ENCODE measurements around the gene BCL2A1.
"Not testable (repeated sequence)": the region's sequence is repeated elsewhere in the genome, so short reads cannot be mapped to it uniquely, and the experiment has no call there.

The BCL2A1 gene

DNA sequence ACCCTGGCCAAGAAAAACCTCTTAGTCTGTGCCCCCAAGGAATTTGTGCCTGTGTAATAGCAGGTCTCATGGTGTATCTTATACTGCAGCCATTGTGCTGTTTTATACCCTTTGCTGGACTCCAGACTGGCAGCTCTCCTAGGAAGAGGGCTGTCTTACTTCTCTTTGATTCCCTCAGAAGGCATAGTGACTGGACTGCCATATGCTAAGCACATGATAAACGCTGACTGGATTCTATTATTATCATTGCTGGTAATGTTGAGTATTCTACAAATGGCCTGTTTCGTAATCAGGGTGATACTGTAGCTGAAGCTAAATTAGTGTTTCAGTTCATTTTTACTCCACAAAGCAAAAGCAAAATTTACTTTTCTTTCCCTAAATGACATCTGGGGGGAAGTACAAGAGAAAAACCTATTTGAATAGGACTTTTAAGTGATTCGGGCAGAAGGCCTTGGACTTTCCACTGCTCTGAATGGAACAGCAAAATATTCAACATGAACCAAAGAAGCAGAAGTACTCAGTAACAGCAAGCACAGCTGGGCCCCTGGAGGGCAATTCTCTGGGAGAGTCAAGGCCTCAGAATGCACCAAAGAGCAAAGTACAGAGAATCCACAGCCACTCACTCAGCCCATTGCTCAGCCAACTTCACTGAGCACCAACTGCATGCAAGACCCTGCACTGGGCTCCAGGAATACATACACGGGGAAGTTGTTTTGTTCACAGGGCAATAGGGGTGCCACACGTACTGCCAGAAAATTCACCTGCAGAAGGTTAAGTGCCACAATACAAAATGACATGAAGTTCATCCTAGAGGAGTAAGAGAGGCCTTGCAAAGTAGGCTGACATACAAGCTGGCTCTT lies 7.9 kb upstream of the BCL2A1 start:
- peaks cover 59% of the 10 kb centered on the region for H3K27me3 Mint-ChIP-seq
- H3K4me1 Mint-ChIP-seq (ENCODE audit: low read depth): peaks cover 57% of the 10 kb centered on the region
- H3K4me3 Mint-ChIP-seq: peak overlapping the region; percentile 10
- H3K9me3 Mint-ChIP-seq: no peaks in the 10 kb centered on the region
- intact Hi-C loops (cut with micrococcal nuclease): loop anchor here (5.0 kb wide), 1 partner anchor 37 kb away; no protein-coding TSS in a partner anchor
- H3K27ac Mint-ChIP-seq: peak overlapping the region; percentile 88
- no peaks in the 10 kb centered on the region for H3K36me3 Mint-ChIP-seq (ENCODE audit: low read depth)

DNA sequence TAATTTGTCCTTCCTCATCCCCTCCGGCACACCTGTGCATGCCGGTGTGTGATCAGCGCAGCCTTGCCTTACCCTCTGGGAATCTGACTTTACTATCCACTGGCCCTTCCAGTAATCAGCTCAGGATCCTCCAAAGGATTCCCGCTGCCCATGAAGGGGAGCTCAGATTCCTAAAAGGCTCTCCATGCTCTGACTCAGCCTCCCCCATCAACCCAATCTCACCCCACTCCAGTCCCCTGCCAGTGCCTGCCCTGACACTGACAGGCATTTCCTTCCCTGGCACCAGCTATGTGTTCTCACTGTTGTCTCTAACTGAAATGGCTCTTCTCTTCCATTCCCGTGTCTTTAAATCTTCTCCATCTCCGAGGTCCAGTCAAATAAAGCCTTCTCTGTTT lies 7.3 kb upstream of the BCL2A1 start:
- Mint-ChIP-seq H3K4me3 (peak overlapping the region; percentile 1), H3K4me1 (ENCODE audit: low read depth) (peaks cover 58% of the 10 kb centered on the region), H3K9me3 (no peaks in the 10 kb centered on the region), H3K27me3 (peaks cover 61% of the 10 kb centered on the region), H3K36me3 (ENCODE audit: low read depth) (no peaks in the 10 kb centered on the region), H3K27ac (peak overlapping the region; percentile 88)
- intact Hi-C loops (cut with micrococcal nuclease): loop anchor here (5.0 kb wide), 1 partner anchor 36 kb away; no protein-coding TSS in a partner anchor

- intact Hi-C loops (cut with micrococcal nuclease): loop anchor here (5.0 kb wide), 1 partner anchor 35 kb away; no protein-coding TSS in a partner anchor
- H3K27me3 Mint-ChIP-seq: peaks cover 62% of the 10 kb centered on the region
- H3K9me3 Mint-ChIP-seq: no peaks in the 10 kb centered on the region
- no peaks in the 10 kb centered on the region for H3K36me3 Mint-ChIP-seq (ENCODE audit: low read depth)
- H3K27ac Mint-ChIP-seq: peak overlapping the region; percentile 88
- H3K4me3 Mint-ChIP-seq: peak overlapping the region; percentile 54
- peaks cover 64% of the 10 kb centered on the region for H3K4me1 Mint-ChIP-seq (ENCODE audit: low read depth)
Measured at GRCh38 chr15:79977431-79978054, 6.5 kb upstream of the BCL2A1 start.

DNA sequence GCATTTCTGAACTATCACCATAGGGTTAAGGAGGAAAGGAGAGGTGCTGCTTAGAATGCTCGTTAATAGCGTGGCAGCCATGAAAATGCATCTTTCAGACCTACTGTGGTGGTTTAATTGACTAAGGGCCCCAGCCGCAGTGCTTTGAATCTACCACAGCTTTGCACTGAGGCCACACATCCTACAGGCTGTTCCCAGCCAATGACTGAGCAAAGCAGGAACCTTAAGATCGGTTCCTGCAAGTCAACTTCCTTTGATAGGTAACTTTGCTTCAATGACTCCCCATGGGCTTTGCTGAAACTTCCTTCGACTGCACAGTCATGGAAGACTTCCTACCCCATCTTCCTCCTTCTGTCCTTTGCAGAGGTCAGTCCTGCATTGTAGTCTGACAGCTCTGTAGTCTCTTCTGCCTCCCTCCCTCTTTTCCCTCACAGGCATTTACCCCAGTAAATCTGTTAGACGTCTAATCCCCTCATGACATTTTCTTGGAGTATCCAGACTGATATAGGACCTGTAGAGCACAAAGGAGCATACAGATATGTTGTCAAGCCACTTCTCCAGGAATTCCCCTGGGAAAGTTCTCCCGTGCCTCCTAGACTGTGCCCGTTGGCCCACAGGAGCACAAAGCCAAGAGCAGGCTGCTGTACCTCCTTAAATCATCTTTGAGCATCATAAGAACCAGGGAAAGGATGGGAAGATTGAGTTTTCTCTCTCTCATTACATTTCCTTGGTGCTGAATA lies 2.6 kb upstream of the BCL2A1 start:
- Mint-ChIP-seq H3K9me3 (no peaks in the 10 kb centered on the region), H3K27ac (no peak overlapping the region), H3K36me3 (ENCODE audit: low read depth) (no peaks in the 10 kb centered on the region), H3K4me3 (no peak overlapping the region), H3K27me3 (peaks cover 61% of the 10 kb centered on the region), H3K4me1 (ENCODE audit: low read depth) (peaks cover 64% of the 10 kb centered on the region)
- intact Hi-C loops (cut with micrococcal nuclease): loop anchor here (5.0 kb wide), 1 partner anchor 41 kb away; no protein-coding TSS in a partner anchor

- Mint-ChIP-seq H3K4me3 (no peak overlapping the region), H3K9me3 (no peaks in the 10 kb centered on the region), H3K36me3 (ENCODE audit: low read depth) (no peaks in the 10 kb centered on the region), H3K27me3 (peaks cover 59% of the 10 kb centered on the region), H3K27ac (no peak overlapping the region), H3K4me1 (ENCODE audit: low read depth) (peaks cover 63% of the 10 kb centered on the region)
- intact Hi-C loops (cut with micrococcal nuclease): loop anchor here (5.0 kb wide), 1 partner anchor 41 kb away; no protein-coding TSS in a partner anchor
Measured at GRCh38 chr15:79972863-79973262, 1.9 kb upstream of the BCL2A1 start.

DNA sequence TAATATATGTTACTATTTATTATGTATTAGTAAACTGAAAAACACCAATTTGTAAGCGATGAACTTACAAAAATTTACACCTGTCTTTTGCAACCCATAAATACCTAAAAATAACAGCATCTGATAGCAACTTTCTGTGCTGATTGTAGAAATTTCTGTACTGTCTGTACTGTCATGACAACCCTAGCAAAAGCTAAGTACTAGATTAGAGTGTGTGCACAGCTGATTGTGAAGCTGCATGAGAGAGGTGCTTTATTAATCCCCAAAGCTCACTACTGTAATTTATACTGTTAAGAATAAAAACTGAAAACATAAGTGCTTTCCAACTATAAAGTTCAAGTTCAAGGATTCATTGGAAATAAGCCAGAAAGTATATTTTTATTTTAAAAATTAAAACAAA lies 815 bp downstream of the BCL2A1 start:
- H3K27me3 Mint-ChIP-seq: peaks cover 55% of the 10 kb centered on the region
- H3K9me3 Mint-ChIP-seq: no peaks in the 10 kb centered on the region
- no peak overlapping the region for H3K4me3 Mint-ChIP-seq
- H3K27ac Mint-ChIP-seq: peak overlapping the region; percentile 65
- no peaks in the 10 kb centered on the region for H3K36me3 Mint-ChIP-seq (ENCODE audit: low read depth)
- H3K4me1 Mint-ChIP-seq (ENCODE audit: low read depth): peaks cover 59% of the 10 kb centered on the region
- intact Hi-C loops (cut with micrococcal nuclease): loop anchor here (5.0 kb wide), 1 partner anchor 38 kb away; no protein-coding TSS in a partner anchor

DNA sequence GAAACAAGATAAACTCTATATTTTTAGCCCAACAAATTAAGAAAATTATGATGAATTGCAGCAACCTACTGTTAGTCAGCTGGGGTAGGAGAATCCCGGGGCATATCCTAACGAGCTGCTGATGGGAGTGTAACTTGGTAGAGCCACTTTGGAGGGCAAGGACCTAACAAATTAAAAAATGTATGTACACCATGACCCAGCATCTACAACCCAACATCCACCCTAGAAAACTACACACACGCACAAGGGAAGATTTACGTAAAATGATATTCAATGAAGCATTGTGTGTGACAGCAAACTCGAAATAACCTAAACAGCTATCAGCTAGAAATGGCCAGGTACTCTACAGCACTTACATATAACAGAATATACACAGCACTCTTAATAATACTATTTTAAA lies 1.9 kb downstream of the BCL2A1 start:
- Mint-ChIP-seq H3K36me3 (ENCODE audit: low read depth) (no peaks in the 10 kb centered on the region), H3K4me3 (no peak overlapping the region), H3K27ac (no peak overlapping the region), H3K9me3 (no peaks in the 10 kb centered on the region), H3K4me1 (ENCODE audit: low read depth) (peaks cover 66% of the 10 kb centered on the region), H3K27me3 (peaks cover 60% of the 10 kb centered on the region)
- intact Hi-C loops (cut with micrococcal nuclease): no loop called here

DNA sequence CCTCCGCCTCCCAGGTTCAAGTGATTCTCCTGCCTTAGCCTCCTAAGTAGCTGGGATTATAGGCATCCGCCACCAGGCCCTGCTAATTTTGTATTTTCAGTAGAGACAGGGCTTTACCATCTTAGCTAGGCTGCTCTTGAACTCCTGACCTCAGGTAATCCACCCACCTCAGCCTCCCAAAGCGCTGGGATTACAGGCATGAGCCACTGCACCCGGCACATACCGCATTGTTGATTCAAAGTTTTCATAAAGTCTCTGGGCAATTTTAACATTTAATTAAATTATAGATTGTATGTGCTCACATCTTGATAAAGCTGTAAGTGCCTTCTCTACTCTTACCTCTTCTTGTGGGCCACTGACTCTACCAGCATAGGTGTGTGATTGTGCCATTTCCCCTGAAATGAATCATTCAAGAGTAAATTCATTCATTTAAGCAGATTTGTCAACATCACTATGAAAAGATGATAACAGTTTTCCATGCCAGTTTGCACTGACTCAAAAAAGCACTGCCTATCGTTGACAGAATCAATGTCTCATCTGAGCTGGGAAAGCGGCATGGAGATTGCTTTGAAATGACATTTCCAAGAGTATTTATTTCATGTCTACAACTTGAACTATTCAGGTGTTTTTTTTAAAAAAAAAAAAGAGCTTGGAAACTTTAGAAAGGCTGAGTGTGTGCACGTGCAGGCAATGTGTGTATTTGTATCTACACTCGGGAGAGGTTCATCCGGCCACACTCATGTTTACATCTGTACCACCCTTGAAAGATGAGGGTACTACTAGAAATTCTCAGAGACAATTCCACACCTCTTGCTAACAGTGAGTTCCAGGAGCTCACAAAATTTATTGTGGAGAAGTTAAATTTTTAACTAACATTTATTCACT lies 3.5 kb downstream of the BCL2A1 start:
- no peaks in the 10 kb centered on the region for H3K36me3 Mint-ChIP-seq (ENCODE audit: low read depth)
- intact Hi-C loops (cut with micrococcal nuclease): no loop called here

GRCh38 chr15:79966634-79967297 lies 4.2 kb downstream of the BCL2A1 start:
- Mint-ChIP-seq H3K36me3 (ENCODE audit: low read depth) (no peaks in the 10 kb centered on the region), H3K27ac (no peak overlapping the region), H3K4me3 (no peak overlapping the region), H3K9me3 (no peaks in the 10 kb centered on the region), H3K4me1 (ENCODE audit: low read depth) (peaks cover 47% of the 10 kb centered on the region), H3K27me3 (peaks cover 36% of the 10 kb centered on the region)
- intact Hi-C loops (cut with micrococcal nuclease): no loop called here

More for the DNA sequence above, 3.5 kb downstream of the BCL2A1 start:
- Mint-ChIP-seq H3K4me3 (no peak overlapping the region), H3K4me1 (ENCODE audit: low read depth) (peaks cover 51% of the 10 kb centered on the region), H3K9me3 (no peaks in the 10 kb centered on the region), H3K27me3 (peaks cover 44% of the 10 kb centered on the region), H3K27ac (no peak overlapping the region)

GRCh38 chr15:79965846-79966630 lies 5.0 kb downstream of the BCL2A1 start:
- Mint-ChIP-seq H3K4me3 (no peak overlapping the region), H3K27ac (no peak overlapping the region), H3K27me3 (peaks cover 31% of the 10 kb centered on the region), H3K36me3 (ENCODE audit: low read depth) (no peaks in the 10 kb centered on the region), H3K4me1 (ENCODE audit: low read depth) (peaks cover 41% of the 10 kb centered on the region), H3K9me3 (no peaks in the 10 kb centered on the region)
- intact Hi-C loops (cut with micrococcal nuclease): no loop called here

DNA sequence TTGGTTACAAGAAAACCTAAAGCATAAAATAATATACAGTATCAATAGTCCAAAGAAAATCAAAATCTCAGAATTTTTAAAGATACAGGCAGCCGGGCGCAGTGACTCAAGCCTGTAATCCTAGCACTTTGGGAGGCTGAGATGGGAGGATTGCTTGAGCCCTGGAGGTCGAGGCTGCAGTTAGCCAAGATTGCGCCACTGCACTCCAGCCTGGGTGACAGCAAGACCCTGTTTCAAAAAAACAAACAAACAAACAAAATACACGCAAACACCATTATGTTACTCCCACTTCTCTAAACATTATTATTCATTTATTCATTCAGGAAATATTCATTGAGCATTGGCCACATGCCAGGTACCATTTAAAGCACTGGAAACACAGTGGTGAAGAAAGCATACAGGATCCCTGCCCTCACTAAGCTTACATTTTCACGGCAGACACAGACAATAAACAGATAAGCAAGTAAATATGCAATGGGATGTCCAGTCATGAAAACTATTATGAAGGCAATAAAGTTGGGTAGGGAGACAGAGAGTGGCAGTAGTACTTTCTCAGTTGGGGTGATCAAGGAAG lies 6.7 kb downstream of the BCL2A1 start:
- H3K4me1 Mint-ChIP-seq (ENCODE audit: low read depth): peaks cover 40% of the 10 kb centered on the region
- H3K27me3 Mint-ChIP-seq: peaks cover 32% of the 10 kb centered on the region
- H3K27ac Mint-ChIP-seq: no peak overlapping the region
- no peaks in the 10 kb centered on the region for H3K9me3 Mint-ChIP-seq
- H3K4me3 Mint-ChIP-seq: no peak overlapping the region
- H3K36me3 Mint-ChIP-seq (ENCODE audit: low read depth): no peaks in the 10 kb centered on the region
- intact Hi-C loops (cut with micrococcal nuclease): no loop called here

- H3K27ac Mint-ChIP-seq; H3K9me3 Mint-ChIP-seq; H3K4me3 Mint-ChIP-seq; intact Hi-C loops (cut with micrococcal nuclease); H3K36me3 Mint-ChIP-seq (ENCODE audit: low read depth): not testable (repeated sequence)
- Mint-ChIP-seq H3K4me1 (ENCODE audit: low read depth) (peaks cover 30% of the 10 kb centered on the region), H3K27me3 (peaks cover 27% of the 10 kb centered on the region)
Measured at GRCh38 chr15:79962921-79963320, 8.1 kb downstream of the BCL2A1 start.

Measured in dendritic cell treated with granulocyte-macrophage colony-stimulating factor and Interleukin-4, amounts not matched to agents 40 ng/mL and 50 ng/mL, for 4 days (primary cell).